OCI-LY3 (cell line): Measurements from ENCODE around the gene COL6A2.

ENCODE experiments used
- EZH2phosphoT487 ChIP-seq: fragments of 200-600 bp; shearing (Covaris generic); IDR thresholded peaks from 2 replicates; pipeline ENCODE4 v1.6.1; 2018; ENCODE audit warnings: antibody characterized with exemption, mixed run types, low read depth
- TF ChIP-seq, protein P1 (sequence below): fragments of 200-600, 300-600 bp; sonication (generic); IDR thresholded peaks from 2 replicates; pipeline ENCODE4 v1.5.1; 2014; ENCODE audit warnings: antibody characterized with exemption, low read length, low read depth

DNA sequence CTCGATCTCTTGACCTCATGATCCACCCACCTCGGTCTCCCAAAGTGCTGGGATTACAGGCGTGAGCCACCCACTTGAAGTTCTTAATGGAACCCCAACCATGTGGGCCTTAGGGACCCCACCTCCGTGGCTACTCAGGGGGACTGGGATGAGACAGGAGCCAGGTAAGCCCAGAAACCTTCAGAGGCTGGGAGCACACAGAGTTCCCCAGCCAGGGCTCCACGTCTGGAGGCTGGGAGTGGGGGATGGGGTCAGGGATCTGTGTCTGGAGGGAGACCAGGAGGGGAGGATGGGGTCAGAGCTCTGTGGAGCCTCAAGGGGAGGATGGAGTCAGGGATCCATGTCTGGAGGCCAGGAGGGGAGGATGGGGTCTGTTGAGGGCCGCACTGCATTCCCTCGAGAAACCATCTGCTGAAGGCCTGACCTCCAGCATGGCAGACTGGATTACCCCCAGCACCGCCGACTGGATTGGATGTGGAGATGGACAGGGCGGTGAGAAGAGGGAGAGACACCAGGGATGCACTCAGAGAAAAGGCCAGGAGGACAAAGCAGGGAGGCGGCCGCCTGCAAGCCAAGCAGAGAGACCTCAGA lies 59.6 kb downstream of the COL6A2 start:
- TF ChIP-seq, protein P1, sequence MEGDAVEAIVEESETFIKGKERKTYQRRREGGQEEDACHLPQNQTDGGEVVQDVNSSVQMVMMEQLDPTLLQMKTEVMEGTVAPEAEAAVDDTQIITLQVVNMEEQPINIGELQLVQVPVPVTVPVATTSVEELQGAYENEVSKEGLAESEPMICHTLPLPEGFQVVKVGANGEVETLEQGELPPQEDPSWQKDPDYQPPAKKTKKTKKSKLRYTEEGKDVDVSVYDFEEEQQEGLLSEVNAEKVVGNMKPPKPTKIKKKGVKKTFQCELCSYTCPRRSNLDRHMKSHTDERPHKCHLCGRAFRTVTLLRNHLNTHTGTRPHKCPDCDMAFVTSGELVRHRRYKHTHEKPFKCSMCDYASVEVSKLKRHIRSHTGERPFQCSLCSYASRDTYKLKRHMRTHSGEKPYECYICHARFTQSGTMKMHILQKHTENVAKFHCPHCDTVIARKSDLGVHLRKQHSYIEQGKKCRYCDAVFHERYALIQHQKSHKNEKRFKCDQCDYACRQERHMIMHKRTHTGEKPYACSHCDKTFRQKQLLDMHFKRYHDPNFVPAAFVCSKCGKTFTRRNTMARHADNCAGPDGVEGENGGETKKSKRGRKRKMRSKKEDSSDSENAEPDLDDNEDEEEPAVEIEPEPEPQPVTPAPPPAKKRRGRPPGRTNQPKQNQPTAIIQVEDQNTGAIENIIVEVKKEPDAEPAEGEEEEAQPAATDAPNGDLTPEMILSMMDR, result no peak
- TF ChIP-seq EZH2phosphoT487, result no peak
